ENCODE results near the gene EFTUD2.
A peak's percentile ranks its signal among the peaks of the same experiment; 100 is the strongest.

Gene EFTUD2

GRCh38 chr17:44913676-44914075 lies 14.4 kb upstream of the EFTUD2 start:
- no peak overlapping the region for H3K27ac ChIP-seq
- intact Hi-C loops (cut with DNase I; ENCODE audit: low total_unique reads): loop anchor here (5.0 kb wide), 1 partner anchor 194 kb away; no protein-coding TSS in a partner anchor
- no peaks in the 10 kb centered on the region for H3K36me3 ChIP-seq
- H3K9me3 ChIP-seq: no peaks in the 10 kb centered on the region
- peaks cover 0 to 21% of the 10 kb centered on the region in 2 donors for H3K27me3 ChIP-seq
- TF ChIP-seq, protein P1, sequence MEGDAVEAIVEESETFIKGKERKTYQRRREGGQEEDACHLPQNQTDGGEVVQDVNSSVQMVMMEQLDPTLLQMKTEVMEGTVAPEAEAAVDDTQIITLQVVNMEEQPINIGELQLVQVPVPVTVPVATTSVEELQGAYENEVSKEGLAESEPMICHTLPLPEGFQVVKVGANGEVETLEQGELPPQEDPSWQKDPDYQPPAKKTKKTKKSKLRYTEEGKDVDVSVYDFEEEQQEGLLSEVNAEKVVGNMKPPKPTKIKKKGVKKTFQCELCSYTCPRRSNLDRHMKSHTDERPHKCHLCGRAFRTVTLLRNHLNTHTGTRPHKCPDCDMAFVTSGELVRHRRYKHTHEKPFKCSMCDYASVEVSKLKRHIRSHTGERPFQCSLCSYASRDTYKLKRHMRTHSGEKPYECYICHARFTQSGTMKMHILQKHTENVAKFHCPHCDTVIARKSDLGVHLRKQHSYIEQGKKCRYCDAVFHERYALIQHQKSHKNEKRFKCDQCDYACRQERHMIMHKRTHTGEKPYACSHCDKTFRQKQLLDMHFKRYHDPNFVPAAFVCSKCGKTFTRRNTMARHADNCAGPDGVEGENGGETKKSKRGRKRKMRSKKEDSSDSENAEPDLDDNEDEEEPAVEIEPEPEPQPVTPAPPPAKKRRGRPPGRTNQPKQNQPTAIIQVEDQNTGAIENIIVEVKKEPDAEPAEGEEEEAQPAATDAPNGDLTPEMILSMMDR (IDR thresholded peaks at IDR 0.05): no peak
- DNase-seq: no peak
- H3K4me1 ChIP-seq: peaks cover 0 to 27% (median 19%) of the 10 kb centered on the region in 4 donors
- no peak overlapping the region for H3K4me3 ChIP-seq

DNA sequence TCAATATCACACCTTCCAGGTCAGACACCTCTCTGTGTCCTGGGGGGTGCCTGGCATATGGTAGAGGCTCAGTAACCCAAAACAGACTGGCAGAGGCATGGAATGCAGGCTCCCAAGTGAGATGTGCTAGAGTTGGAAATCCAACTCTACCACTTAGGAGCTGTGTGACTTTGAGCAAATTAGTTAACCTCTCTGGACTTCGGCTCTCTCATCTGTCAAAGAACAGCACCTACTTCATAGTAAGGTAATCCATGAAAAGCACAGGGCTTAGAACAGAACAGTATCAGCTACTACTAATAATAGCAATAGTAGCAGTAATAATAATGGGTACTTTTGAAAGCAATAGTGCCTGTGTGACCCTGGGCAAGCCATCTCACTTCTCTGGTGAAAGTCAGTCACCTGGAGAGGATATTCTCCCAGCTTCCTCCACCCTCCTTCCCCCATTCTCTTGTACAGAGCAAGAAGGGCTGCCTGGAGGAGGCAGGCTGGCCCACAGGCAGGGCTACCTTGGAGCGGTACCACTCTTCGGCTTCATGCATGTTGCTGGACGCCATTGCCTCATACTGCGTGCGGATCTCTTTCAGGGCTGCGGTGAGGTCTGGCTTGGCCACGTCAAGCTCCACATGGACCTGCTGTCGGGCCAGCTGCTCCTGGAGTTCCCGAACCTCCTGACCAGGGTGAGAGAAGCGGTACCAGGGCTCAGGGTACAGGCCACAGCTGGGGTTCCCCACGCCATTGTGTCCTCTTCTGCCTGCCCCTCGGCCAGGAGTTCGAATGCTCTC lies 13.7 kb upstream of the EFTUD2 start:
- no peak for DNase-seq
- Histone ChIP-seq H3K4me3 (no peak overlapping the region), H3K27ac (no peak overlapping the region), H3K9me3 (no peaks in the 10 kb centered on the region), H3K36me3 (no peaks in the 10 kb centered on the region), H3K27me3 (peaks cover 0 to 21% of the 10 kb centered on the region in 2 donors), H3K4me1 (peaks cover 0 to 27% (median 19%) of the 10 kb centered on the region in 4 donors)
- TF ChIP-seq, protein P1 (IDR thresholded peaks at IDR 0.05): no peak
- intact Hi-C loops (cut with DNase I; ENCODE audit: low total_unique reads): loop anchor here (5.0 kb wide), 1 partner anchor 194 kb away; no protein-coding TSS in a partner anchor

DNA sequence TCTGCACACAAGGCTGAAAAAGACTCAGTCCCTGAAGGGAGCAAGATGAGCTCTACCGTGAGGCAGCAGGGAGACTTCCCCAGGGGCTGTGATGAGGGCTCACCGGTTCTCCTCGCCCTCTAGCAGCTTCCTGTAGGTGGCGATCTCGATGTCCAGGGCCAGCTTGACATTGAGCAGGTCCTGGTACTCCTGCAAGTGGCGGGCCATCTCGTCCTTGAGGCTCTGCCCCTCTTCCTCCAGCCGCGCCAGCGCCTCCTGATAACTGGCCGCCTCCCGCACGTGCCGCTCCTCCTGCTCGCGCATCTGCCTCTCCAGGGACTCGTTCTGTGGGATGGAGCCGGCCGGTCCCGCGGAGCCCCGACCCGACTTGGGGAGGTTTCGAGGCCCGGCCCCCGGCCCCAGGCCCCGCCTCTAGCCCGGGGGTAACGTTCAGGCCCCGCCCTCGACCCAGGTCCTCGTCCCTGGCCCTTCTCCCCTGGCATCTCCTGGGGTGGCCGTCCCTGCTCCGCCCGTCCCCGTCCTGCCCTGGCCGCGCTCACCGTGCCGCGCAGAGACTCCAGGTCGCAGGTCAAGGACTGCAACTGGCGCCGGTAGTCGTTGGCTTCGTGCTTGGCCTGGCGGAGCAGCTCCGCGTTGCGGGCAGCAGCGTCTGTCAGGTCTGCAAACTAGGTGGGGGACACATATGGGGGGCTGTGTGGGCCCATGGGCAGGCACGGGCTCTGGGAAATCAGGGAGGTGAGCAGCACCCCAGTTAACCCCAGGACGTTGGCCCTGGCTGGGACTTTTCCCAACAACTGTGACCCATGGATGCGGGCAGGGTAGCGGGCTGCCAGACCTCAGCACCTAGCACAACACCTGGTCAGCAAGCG lies 12.1 kb upstream of the EFTUD2 start:
- Histone ChIP-seq H3K27me3 (peaks cover 0 to 21% of the 10 kb centered on the region in 2 donors), H3K36me3 (no peaks in the 10 kb centered on the region), H3K27ac (no peak overlapping the region), H3K4me3 (peak overlapping the region; percentile 16 to 40), H3K4me1 (peaks cover 0 to 15% (median 7%) of the 10 kb centered on the region in 4 donors), H3K9me3 (no peaks in the 10 kb centered on the region)
- peak; percentile 52 to 77 for DNase-seq
- intact Hi-C loops (cut with DNase I; ENCODE audit: low total_unique reads): loop anchor here (5.0 kb wide), 1 partner anchor 196 kb away; no protein-coding TSS in a partner anchor
- TF ChIP-seq, protein P1 (IDR thresholded peaks at IDR 0.05): peak; percentile 46 to 56

DNA sequence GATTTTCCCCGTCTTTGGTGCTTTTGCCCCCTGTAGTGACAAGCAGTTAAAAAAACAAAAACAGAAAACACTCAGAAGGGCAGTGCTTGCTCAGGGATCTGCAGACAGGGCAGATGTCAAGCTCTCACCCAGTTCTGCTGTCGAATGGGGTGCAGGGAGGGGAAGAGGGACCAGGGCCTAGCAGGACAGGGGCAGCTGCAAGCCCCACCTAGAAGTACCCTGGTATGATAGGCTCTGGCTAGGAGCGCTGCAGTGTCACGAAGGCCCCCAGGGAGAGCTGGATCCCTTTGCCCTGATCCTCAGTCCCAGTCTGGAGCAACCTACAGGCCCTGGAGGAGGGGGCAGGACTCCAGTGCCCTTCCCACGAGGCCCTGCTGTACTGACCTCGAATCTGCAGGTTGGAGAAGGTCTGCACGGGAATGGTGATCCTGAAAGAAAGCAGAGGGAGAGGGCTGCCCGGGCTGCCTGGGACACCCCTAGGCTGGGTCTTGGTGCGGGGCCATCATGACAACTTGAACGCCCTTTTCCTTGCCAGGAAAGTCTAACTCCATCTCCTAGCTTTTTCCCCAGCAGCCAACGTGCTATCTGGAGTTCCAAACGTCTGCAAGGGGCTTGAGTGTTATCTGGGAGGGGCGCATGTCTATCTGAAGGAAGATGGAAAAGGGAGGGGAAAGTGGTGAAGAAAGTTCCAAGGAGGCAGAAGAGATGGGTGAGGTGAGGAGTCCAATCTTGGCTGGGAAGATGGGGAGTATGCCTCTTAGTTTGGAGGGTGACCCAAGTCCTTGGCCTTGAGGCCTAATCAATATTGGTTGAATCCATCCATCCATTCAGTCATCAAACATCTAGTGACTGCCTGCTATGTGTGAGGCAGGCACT lies 11.2 kb upstream of the EFTUD2 start:
- Histone ChIP-seq H3K4me1 (peaks cover 0 to 10% (median 7%) of the 10 kb centered on the region in 4 donors), H3K36me3 (no peaks in the 10 kb centered on the region), H3K27me3 (peaks cover 0 to 21% of the 10 kb centered on the region in 2 donors), H3K27ac (no peak overlapping the region), H3K9me3 (no peaks in the 10 kb centered on the region), H3K4me3 (no peak overlapping the region)
- intact Hi-C loops (cut with DNase I; ENCODE audit: low total_unique reads): loop anchor here (5.0 kb wide), 1 partner anchor 197 kb away; no protein-coding TSS in a partner anchor
- DNase-seq: no peak
- TF ChIP-seq, protein P1 (IDR thresholded peaks at IDR 0.05): no peak

DNA sequence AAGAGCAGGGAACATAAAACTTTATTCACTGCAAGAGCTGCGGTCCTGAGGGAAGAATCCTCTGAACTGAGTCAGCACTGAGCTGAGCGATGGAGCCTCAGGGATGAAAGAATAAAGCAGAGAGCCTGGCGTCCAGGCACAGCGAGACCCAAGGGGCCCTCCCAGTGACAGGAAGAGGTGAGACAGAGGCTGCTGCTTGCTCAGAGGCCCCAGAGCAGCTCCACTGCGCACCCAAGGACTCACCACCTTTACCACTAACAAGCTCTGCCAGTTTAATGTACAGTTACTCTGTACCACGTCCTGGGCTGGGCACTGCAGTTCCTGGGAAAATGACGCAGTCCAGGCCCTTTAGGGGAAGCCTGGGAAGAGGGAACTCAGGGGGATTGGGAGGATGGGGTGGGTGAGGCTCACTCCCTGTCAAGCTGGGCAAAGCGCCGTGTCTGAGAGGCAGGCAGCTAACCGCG lies 10.5 kb upstream of the EFTUD2 start:
- Histone ChIP-seq H3K9me3 (no peaks in the 10 kb centered on the region), H3K27ac (no peak overlapping the region), H3K27me3 (peaks cover 0 to 21% of the 10 kb centered on the region in 2 donors), H3K36me3 (no peaks in the 10 kb centered on the region), H3K4me1 (peaks cover 0 to 10% (median 7%) of the 10 kb centered on the region in 4 donors), H3K4me3 (no peak overlapping the region)
- intact Hi-C loops (cut with DNase I; ENCODE audit: low total_unique reads): loop anchor here (5.0 kb wide), 1 partner anchor 198 kb away; no protein-coding TSS in a partner anchor
- no peak for DNase-seq
- TF ChIP-seq, protein P1 (IDR thresholded peaks at IDR 0.05): no peak
